GM06990 (cell line): ENCODE measurements around the gene UCK2.

ENCODE experiments used
- DNase-seq: peaks from one replicate; pipeline ENCODE4 v3.0.0-alpha.2; 2011; ENCODE audit not compliant: insufficient read length; ENCODE audit errors: extremely low read depth
- H3K27me3 ChIP-seq: replicated peaks from 2 replicates; pipeline ENCODE4 v1.6.0; 2011; ENCODE audit warnings: low read length; ENCODE audit not compliant: control insufficient read depth, insufficient read depth
- H3K36me3 ChIP-seq: 2 replicates; pipeline ENCODE4 v1.5.1; 2011; ENCODE audit warnings: low read length; ENCODE audit not compliant: control insufficient read depth, insufficient read depth
- H3K4me3 ChIP-seq: replicated peaks from 2 replicates; pipeline ENCODE4 v1.5.1; 2011; ENCODE audit warnings: low read depth, mild to moderate bottlenecking, control low read depth, low read length
- TF ChIP-seq, protein P1 (sequence below): IDR thresholded peaks from 2 replicates; pipeline ENCODE4 v1.5.1; 2011; ENCODE audit warnings: low read length, control low read depth, mild to moderate bottlenecking, inconsistent platforms; ENCODE audit not compliant: insufficient read depth, poor library complexity, severe bottlenecking

The UCK2 gene

DNA sequence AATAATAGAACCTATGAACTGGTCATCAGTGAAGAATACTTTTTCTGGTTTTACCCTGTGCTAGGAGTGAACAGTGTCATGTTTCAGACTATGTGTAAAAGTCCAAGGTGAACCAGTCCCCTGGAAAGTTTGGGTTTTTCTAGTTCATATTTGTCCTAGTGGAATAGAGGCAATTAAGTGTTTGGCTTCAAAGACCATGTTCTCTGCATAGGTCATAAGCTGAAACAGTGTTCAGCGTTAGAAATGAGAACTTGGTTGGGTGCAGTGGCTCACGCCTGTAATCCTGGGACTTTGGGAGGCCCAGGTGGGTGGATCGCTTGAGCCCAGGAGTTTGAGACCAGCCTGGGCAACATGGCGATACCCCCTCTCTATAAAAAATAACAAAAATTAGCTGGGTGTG, 77.5 kb downstream of the UCK2 start:
- Histone ChIP-seq H3K27me3 (no peaks in the 10 kb centered on the region), H3K36me3 (peaks cover 22% of the 10 kb centered on the region), H3K4me3 (no peak overlapping the region)
- TF ChIP-seq, protein P1, sequence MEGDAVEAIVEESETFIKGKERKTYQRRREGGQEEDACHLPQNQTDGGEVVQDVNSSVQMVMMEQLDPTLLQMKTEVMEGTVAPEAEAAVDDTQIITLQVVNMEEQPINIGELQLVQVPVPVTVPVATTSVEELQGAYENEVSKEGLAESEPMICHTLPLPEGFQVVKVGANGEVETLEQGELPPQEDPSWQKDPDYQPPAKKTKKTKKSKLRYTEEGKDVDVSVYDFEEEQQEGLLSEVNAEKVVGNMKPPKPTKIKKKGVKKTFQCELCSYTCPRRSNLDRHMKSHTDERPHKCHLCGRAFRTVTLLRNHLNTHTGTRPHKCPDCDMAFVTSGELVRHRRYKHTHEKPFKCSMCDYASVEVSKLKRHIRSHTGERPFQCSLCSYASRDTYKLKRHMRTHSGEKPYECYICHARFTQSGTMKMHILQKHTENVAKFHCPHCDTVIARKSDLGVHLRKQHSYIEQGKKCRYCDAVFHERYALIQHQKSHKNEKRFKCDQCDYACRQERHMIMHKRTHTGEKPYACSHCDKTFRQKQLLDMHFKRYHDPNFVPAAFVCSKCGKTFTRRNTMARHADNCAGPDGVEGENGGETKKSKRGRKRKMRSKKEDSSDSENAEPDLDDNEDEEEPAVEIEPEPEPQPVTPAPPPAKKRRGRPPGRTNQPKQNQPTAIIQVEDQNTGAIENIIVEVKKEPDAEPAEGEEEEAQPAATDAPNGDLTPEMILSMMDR = no peak
- no peak for DNase-seq

DNA sequence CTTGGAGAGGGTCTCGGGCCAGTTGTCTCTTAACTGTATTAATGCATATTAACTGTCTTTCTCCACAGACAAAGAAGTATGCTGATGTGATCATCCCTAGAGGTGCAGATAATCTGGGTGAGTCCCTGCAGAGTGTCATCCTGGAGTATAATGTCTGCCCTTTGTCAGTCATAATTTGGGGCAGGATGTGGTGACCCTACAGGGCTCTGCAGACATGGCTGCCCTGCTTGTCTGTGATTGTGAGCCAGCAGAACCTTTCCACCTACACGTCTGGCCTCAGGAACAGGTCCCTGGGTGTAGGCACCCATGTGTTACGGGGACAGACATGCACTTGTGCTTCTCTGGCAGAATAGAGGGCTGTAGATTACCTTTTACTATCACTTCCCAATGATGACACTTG, 78.4 kb downstream of the UCK2 start:
- peaks cover 18% of the 10 kb centered on the region for H3K36me3 ChIP-seq
- TF ChIP-seq, protein P1 = no peak

GRCh38 chr1:165907256-165907857, 79.9 kb downstream of the UCK2 start:
- no peak for DNase-seq
- Histone ChIP-seq H3K27me3 (no peaks in the 10 kb centered on the region), H3K4me3 (no peak overlapping the region), H3K36me3 (peaks cover 18% of the 10 kb centered on the region)
- TF ChIP-seq, protein P1 = no peak

More for the DNA sequence above, 78.4 kb downstream of the UCK2 start:
- DNase-seq = no peak
- no peak overlapping the region for H3K4me3 ChIP-seq
- H3K27me3 ChIP-seq = no peaks in the 10 kb centered on the region

DNA sequence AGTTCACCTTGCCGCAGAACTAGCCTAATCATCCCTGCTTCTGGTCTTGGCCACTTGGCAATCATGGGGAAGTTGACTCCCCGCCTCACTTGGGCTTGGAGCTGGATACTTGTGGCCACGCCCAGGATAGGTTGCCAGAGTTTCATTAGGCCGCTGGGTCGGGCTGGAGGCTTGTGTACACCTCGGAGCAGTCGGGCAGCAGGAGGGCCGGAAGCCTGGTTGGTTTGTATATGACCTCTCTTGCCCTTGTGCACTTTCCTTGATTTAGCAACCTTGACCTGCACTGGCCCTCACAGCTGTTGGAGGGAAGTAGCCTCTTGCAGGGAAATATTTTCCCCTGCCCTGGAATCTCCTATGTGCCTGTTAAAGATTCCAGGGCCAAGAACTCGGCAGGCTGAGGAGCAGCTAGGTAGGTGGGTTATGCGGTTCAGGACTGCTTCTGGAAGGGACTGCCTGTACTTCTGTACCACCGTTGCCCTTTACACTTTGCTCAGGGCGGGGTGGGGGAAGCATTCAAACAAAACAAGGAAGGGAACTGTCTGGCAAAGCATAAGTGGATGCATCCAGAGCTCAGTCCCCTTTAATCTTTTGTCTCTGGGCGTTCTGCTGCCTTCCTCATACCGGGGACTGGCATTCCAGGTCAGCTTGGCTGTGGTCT, 83.5 kb downstream of the UCK2 start:
- TF ChIP-seq, protein P1 = no peak
- no peaks in the 10 kb centered on the region for H3K27me3 ChIP-seq
- H3K36me3 ChIP-seq = peaks cover 9% of the 10 kb centered on the region
- no peak overlapping the region for H3K4me3 ChIP-seq
- no peak for DNase-seq

GRCh38 chr1:165911609-165912281, 84.3 kb downstream of the UCK2 start:
- Histone ChIP-seq H3K27me3 (no peaks in the 10 kb centered on the region), H3K36me3 (peaks cover 8% of the 10 kb centered on the region), H3K4me3 (no peak overlapping the region)
- DNase-seq = no peak
- TF ChIP-seq, protein P1 = no peak
